ENCODE data around the gene SEC24B. TPM values are rescaled to one million over a fixed set of nuclear protein-coding genes. Genes with fewer than 3 reads are reported as not detected.
A peak's percentile ranks its signal among the peaks of the same experiment; 100 is the strongest.

Gene SEC24B
- total and polyA plus RNA-seq, 10 of the 15 experiments (the other 5 are each of a cell fraction or from before 2014, with no cell fraction given): 6.4 to 43.2 (median 16.0) TPM

DNA sequence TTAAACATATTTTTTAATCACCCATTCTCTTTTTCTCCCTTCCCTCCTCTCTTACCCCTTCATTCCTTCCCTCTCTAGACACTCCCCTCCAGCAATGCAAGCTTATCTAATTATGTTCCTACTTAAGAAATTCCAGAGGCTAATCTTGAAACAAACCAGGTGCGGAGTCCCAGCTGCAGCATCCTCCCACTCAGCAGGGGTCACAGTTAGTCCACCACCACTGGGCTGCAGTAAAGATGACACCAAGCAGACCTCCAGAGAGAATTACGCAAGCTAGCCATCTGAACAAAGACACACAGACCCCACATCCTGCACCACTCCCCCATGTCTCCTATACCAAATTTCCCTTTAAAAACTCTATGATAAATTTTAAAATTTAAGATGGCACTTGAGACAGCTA, 13.9 kb upstream of the SEC24B start:
- no peak for DNase-seq (ENCODE audit: low read depth, low spot score)
- Histone ChIP-seq H3K36me3 (ENCODE audit: control insufficient read depth in 2 of 2, insufficient read depth in 2 of 2, low read length in 1 of 2) (no peaks in the 10 kb centered on the region), H3K4me3 (no peak overlapping the region), H3K4me1 (ENCODE audit: control insufficient read depth, insufficient read depth, low read length) (no peaks in the 10 kb centered on the region), H2AFZ (ENCODE audit: control insufficient read depth, low read depth, low read length) (no peak overlapping the region), H3K9ac (ENCODE audit: control insufficient read depth, insufficient read depth, low read length) (no peak overlapping the region), H3K27ac (ENCODE audit: control insufficient read depth, insufficient read depth) (no peak overlapping the region), H3K27me3 (replicated peaks in 1 of 2; ENCODE audit: control insufficient read depth in 2 of 2, insufficient read depth in 2 of 2, low read length in 1 of 2) (no peaks in the 10 kb centered on the region; a peak in 1 of 4 replicates), H3K4me2 (ENCODE audit: control insufficient read depth, insufficient read depth) (no peak overlapping the region), H3K79me2 (ENCODE audit: control insufficient read depth, insufficient read depth, low read length) (no peaks in the 10 kb centered on the region), H3K9me3 (replicated peaks; ENCODE audit: control insufficient read depth, insufficient read depth, low read length) (no peaks in the 10 kb centered on the region), H4K20me1 (ENCODE audit: control insufficient read depth, insufficient read depth) (no peaks in the 10 kb centered on the region)
- in situ Hi-C loops (cut with MboI) (loop anchor here (10.0 kb wide), 1 partner anchor 1085 kb away; no protein-coding TSS in a partner anchor), intact Hi-C loops (cut with micrococcal nuclease; ENCODE audit: unreplicated experiment) (loop anchor here (5.0 kb wide), 2 partner anchors 233 to 1098 kb away; no protein-coding TSS in a partner anchor)
- SMC1A ChIA-PET (ENCODE audit: uncharacterized antibody, unreplicated experiment): interaction anchor here (1.5 kb wide), 1 partner anchor 559 kb away, joined by 7 read pairs; no protein-coding TSS in a partner anchor
- RAD21 ChIA-PET (ENCODE audit: unreplicated experiment): interaction anchor here (1.4 kb wide), 1 partner anchor 407 kb away, joined by 3 read pairs; no protein-coding TSS in a partner anchor
- BruUV-seq (replicated peaks): no TSS peak
- no peak for FAIRE-seq
- WGBS (ENCODE audit: insufficient coverage, insufficient replicate concordance, low lambda C conversion rate, missing lambda C conversion rate): 86% methylated on average over 2 of the region's 2 CpGs
- CTCF ChIA-PET: interaction anchor here (0.6 to 2.7 kb wide), 7 partner anchors 8 to 482 kb away, joined by 3 to 11 read pairs (median 4); partner anchors contain the start of gene RRH
- no peak for ATAC-seq
- POLR2A ChIA-PET: no interaction called here
- TF ChIP-seq DPF2 (IDR thresholded peaks at IDR 0.05) (no peak), FOS (IDR thresholded peaks at IDR 0.05; ENCODE audit: borderline replicate concordance, extremely low read depth, insufficient read length) (no peak)

DNA sequence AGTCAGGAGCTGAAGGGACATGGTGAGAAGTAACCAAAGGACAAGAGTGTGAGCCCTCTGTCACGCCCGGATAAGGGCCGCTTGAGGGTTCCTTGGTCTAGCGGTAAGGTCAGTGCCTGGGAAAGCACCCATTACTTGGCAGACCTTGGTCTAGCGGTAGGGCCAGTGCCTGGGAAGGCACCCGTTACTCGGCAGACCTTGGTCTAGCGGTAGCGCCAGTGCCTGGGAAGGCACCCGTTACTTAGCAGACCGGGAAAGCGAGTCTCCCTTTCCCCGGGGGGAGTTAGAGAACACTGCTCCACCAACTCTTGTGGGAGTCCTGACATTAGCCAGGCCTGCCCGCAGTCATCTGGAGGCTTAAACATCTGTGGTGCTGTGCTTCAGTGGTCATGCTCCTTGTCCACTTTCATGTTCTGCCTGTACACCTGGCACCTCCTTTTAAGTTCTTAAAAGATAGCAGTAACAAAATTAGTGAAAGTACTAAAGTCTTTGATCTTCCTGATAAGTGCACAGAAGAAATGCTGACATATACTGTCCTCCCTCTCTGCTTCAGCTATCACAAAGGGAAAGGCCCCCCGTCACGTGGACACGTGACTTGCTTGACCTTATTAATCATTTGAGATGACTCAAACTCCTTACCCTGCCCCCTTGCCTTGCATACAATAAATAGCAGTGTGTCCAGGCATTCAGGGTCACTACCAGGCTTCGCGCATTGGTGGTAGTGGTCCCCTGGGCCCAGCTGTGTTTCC, 9.3 kb upstream of the SEC24B start:
- Histone ChIP-seq H3K4me3 (no peak overlapping the region), H3K9ac (ENCODE audit: control insufficient read depth, insufficient read depth, low read length) (no peak overlapping the region), H3K4me1 (ENCODE audit: control insufficient read depth, insufficient read depth, low read length) (no peaks in the 10 kb centered on the region), H3K4me2 (ENCODE audit: control insufficient read depth, insufficient read depth) (no peak overlapping the region), H3K27ac (ENCODE audit: control insufficient read depth, insufficient read depth) (no peak overlapping the region), H3K79me2 (ENCODE audit: control insufficient read depth, insufficient read depth, low read length) (no peaks in the 10 kb centered on the region), H3K36me3 (ENCODE audit: control insufficient read depth in 2 of 2, insufficient read depth in 2 of 2, low read length in 1 of 2) (no peaks in the 10 kb centered on the region), H3K9me3 (replicated peaks; ENCODE audit: control insufficient read depth, insufficient read depth, low read length) (no peaks in the 10 kb centered on the region), H2AFZ (ENCODE audit: control insufficient read depth, low read depth, low read length) (no peak overlapping the region), H4K20me1 (ENCODE audit: control insufficient read depth, insufficient read depth) (no peaks in the 10 kb centered on the region), H3K27me3 (replicated peaks in 1 of 2; ENCODE audit: control insufficient read depth in 2 of 2, insufficient read depth in 2 of 2, low read length in 1 of 2) (no peaks in the 10 kb centered on the region)
- in situ Hi-C loops (cut with MboI) (loop anchor here (10.0 kb wide), 1 partner anchor 1081 kb away; no protein-coding TSS in a partner anchor), intact Hi-C loops (cut with micrococcal nuclease; ENCODE audit: unreplicated experiment) (loop anchor here (5.0 kb wide), 2 partner anchors 228 to 1093 kb away; no protein-coding TSS in a partner anchor)
- DNase-seq (ENCODE audit: low read depth, low spot score): no peak
- no TSS peak for BruUV-seq (replicated peaks)
- RAD21 ChIA-PET (ENCODE audit: unreplicated experiment): interaction anchor here (1.0 to 1.7 kb wide), 5 partner anchors 279 to 554 kb away, joined by 3 to 5 read pairs (median 4); partner anchors contain the start of gene CASP6
- SMC1A ChIA-PET (ENCODE audit: uncharacterized antibody, unreplicated experiment): interaction anchor here (0.7 to 3.0 kb wide), 7 partner anchors 12 to 573 kb away, joined by 3 to 9 read pairs (median 3); no protein-coding TSS in a partner anchor
- 64% methylated on average over 19 of the region's 19 CpGs for WGBS (ENCODE audit: insufficient coverage, insufficient replicate concordance, low lambda C conversion rate, missing lambda C conversion rate)
- CTCF ChIA-PET: interaction anchor here (0.5 to 5.5 kb wide), 11 partner anchors 8 to 554 kb away, joined by 3 to 36 read pairs (median 4); partner anchors contain the start of genes CFI, RRH and SEC24B
- POLR2A ChIA-PET: no interaction called here
- ATAC-seq: peak; percentile 68
- no peak for FAIRE-seq
- TF ChIP-seq ZZZ3 (IDR thresholded peaks at IDR 0.05; ENCODE audit: control insufficient read depth, insufficient read length, low read depth) (no peak), CBFB (IDR thresholded peaks at IDR 0.05; ENCODE audit: low read depth) (no peak), RAD51 (IDR thresholded peaks at IDR 0.05) (peak; percentile 72; the same call in 1 of the 2 replicates), STAT3 (IDR thresholded peaks at IDR 0.05; ENCODE audit: low read depth, low read length) (no peak), MTA3 (IDR thresholded peaks at IDR 0.05; ENCODE audit: borderline replicate concordance, low read length) (no peak)
- TF ChIP-seq, protein P1, sequence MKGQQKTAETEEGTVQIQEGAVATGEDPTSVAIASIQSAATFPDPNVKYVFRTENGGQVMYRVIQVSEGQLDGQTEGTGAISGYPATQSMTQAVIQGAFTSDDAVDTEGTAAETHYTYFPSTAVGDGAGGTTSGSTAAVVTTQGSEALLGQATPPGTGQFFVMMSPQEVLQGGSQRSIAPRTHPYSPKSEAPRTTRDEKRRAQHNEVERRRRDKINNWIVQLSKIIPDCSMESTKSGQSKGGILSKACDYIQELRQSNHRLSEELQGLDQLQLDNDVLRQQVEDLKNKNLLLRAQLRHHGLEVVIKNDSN (IDR thresholded peaks at IDR 0.05; ENCODE audit: borderline replicate concordance, extremely low read length, insufficient read depth, low read depth, low read length): peak; percentile 6
- TF ChIP-seq, protein P2, sequence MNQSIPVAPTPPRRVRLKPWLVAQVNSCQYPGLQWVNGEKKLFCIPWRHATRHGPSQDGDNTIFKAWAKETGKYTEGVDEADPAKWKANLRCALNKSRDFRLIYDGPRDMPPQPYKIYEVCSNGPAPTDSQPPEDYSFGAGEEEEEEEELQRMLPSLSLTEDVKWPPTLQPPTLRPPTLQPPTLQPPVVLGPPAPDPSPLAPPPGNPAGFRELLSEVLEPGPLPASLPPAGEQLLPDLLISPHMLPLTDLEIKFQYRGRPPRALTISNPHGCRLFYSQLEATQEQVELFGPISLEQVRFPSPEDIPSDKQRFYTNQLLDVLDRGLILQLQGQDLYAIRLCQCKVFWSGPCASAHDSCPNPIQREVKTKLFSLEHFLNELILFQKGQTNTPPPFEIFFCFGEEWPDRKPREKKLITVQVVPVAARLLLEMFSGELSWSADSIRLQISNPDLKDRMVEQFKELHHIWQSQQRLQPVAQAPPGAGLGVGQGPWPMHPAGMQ (IDR thresholded peaks at IDR 0.05; ENCODE audit: borderline replicate concordance): no peak
- TF ChIP-seq, protein P3, sequence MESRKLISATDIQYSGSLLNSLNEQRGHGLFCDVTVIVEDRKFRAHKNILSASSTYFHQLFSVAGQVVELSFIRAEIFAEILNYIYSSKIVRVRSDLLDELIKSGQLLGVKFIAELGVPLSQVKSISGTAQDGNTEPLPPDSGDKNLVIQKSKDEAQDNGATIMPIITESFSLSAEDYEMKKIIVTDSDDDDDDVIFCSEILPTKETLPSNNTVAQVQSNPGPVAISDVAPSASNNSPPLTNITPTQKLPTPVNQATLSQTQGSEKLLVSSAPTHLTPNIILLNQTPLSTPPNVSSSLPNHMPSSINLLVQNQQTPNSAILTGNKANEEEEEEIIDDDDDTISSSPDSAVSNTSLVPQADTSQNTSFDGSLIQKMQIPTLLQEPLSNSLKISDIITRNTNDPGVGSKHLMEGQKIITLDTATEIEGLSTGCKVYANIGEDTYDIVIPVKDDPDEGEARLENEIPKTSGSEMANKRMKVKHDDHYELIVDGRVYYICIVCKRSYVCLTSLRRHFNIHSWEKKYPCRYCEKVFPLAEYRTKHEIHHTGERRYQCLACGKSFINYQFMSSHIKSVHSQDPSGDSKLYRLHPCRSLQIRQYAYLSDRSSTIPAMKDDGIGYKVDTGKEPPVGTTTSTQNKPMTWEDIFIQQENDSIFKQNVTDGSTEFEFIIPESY (IDR thresholded peaks at IDR 0.05): 0 out of 2 replicates have a peak, but pooled peaks have one; percentile 52
